Measurements from ENCODE around the gene ARHGAP27. TPM values are rescaled to one million over a fixed set of nuclear protein-coding genes. Genes with fewer than 3 reads are reported as not detected.
"Not testable (repeated sequence)": the region's sequence is repeated elsewhere in the genome, so short reads cannot be mapped to it uniquely, and the experiment has no call there.

ARHGAP27 gene
- total RNA-seq, 1 donor from 2014 or later = 1.2 TPM

DNA sequence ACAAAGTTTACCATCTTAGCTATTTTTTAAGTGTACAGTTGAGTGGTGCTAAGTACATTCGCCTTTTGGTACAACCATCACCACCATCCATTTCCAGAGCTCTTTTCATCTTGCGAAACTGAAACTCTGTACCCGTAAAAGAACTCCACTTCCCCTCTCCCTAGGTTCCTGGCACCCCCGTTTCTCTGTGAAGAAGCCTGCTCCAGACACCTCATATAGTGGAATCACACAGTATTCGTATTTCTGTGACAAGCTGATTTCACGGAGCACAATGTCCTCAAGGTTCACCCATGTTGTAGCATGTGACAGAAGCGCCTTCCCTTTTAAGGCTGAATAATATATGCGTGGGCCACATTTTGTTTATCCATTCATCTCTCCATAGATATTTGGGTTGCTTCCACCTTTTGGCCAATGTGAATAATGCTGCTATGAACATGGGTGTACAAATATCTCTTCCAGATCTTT, 61.7 kb downstream of the ARHGAP27 start:
- DNase-seq (ENCODE audit: low spot score in 2 of 2) = no peak
- FAIRE-seq = no peak

DNA sequence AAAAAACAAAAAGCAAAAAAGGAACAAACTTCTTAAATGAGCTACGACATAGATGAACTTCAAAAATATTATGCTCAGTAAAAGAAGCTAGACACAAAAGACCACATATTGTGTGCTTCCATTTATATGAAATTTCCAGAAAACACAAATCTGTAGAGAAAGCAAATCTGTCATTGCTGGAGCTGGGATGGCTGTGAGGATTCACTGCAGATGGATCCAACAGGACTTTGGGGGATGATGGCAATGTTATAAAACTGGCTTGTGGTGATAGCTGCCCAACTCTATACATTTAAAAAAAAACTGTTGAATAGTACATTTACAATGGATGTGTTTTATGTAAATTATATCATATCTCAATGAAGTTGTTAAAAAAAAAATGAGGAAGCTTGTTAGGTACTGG, 63.2 kb downstream of the ARHGAP27 start:
- DNase-seq (ENCODE audit: low spot score in 2 of 2) (no peak), FAIRE-seq (no peak)

DNA sequence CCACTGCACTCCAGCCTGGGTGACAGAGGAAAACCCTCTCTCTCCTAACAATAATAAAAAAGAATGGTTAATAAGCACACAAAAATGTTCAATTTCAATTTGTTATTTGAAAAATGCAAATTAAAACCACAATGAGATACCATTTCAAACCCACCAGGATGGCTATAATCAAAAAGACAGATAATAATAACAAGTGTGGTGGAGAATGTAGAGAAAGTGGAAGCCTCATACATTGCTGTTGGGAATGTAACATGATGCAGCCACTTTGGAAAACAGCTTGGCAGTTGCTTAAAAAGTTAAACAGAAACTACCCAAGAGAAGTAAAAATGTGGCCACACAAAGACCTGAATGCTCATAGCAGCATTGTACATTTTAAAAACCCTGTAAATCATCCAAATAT, 64.0 kb downstream of the ARHGAP27 start:
- no peak for FAIRE-seq
- DNase-seq (ENCODE audit: low spot score in 2 of 2) = no peak

GRCh38 chr17:45367216-45367615, 65.5 kb downstream of the ARHGAP27 start:
- no peak for FAIRE-seq
- no peak for DNase-seq (ENCODE audit: low spot score in 2 of 2)

DNA sequence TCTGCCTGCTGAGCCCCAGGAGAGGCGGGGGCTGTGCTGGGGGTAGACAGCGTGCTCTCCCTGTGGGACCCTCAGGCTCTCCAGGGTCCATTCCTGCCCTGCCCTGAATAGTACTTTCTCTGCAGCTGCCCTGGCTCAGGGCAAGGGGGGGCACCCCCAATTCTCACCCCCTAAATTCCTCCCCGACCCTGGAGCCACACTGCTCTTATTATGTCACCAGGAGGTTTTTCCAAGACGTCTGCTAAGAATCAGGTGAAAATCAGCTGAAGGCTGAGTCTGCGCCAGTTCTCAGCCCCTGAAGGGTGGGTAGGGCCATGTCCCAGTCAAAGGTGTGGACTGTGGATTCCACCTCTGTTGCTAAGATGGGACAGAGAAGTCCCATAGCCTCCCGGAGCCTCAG, 66.0 kb downstream of the ARHGAP27 start:
- no peak for FAIRE-seq
- DNase-seq (ENCODE audit: low spot score in 2 of 2) = no peak

DNA sequence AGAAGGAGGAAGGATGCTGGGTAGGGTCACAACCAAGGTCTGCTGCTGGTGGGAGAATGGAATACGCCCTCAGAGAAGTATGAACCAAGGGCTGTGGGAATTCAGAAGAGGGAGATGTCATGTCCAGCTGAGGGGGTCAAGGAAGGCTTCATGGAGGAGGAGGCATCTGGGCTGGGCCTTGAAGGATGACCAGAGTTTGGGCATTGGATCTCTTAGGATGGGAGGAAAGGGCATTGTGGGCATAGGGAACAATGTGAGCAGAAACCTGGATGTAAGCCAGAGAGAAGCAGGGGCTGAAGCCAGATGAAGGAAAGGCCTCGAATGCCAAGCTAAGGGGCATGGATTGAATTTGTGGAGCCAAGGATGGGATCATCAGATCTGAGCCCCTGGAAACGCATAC, 66.6 kb downstream of the ARHGAP27 start:
- FAIRE-seq (no peak), DNase-seq (ENCODE audit: low spot score in 2 of 2) (no peak)

GRCh38 chr17:45364531-45365390, 67.9 kb downstream of the ARHGAP27 start:
- DNase-seq (ENCODE audit: low spot score in 2 of 2) = no peak

GRCh38 chr17:45363498-45363897, 69.2 kb downstream of the ARHGAP27 start:
- DNase-seq (ENCODE audit: low spot score in 2 of 2) (no peak), FAIRE-seq (no peak)

More at GRCh38 chr17:45364531-45365390, 67.9 kb downstream of the ARHGAP27 start:
- FAIRE-seq = no peak

- DNase-seq (ENCODE audit: low spot score in 2 of 2) = no peak
- no peak for FAIRE-seq
Measured at GRCh38 chr17:45361976-45362375, 70.7 kb downstream of the ARHGAP27 start.

DNA sequence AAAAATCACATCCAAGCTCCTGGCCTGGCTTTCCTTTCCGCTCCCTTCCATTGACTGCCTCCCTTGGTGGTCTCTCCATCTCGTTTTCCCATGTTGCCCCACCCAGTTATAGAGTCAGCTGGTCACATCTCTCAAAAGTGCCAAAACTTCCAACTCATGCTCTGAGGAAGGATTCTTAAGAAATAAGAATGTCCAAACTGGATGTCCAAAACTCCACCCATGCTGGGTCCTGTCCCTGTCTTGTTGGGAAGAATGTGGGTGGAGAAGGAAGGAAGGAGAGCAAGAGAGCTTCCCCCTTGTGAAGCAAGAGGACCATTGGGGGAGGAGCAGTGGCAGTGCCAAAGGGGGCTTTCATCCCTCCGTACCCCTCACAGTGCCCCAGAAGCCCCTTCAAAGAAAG, 71.2 kb downstream of the ARHGAP27 start:
- FAIRE-seq (no peak), DNase-seq (ENCODE audit: low spot score in 2 of 2) (no peak)

DNA sequence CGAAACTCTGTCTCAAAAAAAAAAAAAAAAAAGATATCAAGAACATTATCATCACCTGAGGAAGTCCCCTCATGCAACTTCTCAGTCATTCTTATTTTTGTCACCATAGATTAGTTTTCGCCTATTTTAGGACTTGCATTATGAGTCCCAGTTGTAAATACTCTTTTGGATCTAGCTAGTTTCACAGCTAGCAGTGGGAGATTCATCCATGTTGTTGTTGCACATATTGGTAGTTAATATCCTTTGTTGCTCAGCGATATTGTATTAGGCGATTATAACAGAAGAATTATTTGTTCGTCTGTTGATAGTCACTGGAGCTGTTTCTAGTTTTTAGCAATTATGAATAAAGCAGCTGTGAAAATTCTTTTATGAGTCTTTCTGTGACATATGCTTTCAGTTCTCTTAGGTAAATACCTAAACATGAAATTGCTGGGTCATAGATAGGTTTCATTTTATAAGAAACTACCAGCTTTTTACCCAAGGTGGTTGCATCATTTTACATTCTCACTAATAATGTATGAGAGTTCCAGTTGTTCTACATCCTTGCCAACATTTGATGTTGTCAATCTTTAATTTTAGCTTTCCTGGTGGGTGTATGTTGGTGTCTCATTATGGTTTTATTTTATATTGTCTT, 75.2 kb downstream of the ARHGAP27 start:
- DNase-seq (ENCODE audit: low spot score in 2 of 2) (no peak), FAIRE-seq (no peak)

- DNase-seq (ENCODE audit: low spot score in 2 of 2) (no peak), FAIRE-seq (no peak)
Measured at GRCh38 chr17:45355087-45355486, 77.6 kb downstream of the ARHGAP27 start.

DNA sequence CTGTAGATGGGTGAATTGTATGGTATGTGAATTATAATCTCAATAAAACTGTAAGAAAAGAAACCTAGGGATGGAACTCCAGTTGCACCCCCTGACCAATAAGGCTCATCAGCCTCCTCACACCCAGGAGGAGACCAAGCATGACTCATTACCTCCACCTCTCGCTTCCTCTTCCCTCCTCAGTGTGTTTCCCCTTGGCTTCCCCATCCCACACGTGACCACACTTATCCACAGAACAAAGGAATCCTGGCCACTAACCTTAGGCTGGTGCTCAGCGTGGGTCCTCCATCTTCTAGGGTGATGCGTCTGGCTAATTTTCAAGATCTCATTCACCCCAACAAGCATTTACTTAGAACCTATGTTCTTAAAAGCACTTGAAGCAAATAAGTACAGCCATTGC, 79.6 kb downstream of the ARHGAP27 start:
- no peak for FAIRE-seq
- DNase-seq (ENCODE audit: low spot score in 2 of 2) = no peak

DNA sequence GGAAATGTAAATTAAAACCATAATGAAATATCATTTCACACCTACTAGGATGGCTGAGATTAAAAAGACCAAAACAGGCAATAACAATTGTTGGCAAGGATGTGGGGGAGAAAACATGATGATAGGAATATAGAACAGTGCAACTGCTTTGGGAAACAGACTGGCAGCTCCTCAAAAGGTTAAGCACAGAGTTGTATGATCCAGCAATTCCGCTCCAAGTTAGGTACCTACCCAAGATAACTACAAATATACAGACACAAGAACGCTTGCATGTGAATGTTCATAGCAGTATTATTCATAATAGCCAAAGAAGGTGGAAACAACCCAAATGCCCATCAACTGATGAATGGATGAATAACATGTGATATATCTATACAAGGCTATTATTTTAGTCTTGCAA, 80.8 kb downstream of the ARHGAP27 start:
- DNase-seq (ENCODE audit: low spot score in 2 of 2) = no peak
- FAIRE-seq = no peak

DNA sequence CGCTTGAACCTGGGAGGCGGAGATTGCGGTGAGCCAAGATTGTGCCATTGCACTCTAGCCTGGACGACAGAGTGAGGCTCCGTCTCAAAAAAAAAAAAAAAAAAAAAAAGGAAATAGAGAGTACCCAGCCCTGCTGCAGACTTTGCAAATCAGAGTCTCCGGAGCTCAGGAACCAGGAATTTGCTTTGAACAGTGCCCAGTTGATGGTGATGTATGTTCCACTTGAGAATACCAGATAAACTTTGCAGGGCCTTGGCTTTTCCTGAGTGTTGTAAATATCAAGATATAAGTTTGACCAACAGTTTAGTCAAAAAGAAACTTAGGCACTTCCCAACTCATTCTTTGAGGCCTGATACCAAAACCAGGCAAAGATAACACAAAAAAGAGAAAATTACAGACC, 85.2 kb downstream of the ARHGAP27 start:
- DNase-seq (ENCODE audit: low spot score in 2 of 2) = no peak
- no peak for FAIRE-seq

GRCh38 chr17:45346216-45347015, 86.3 kb downstream of the ARHGAP27 start:
- no peak for DNase-seq (ENCODE audit: low spot score in 2 of 2)
- no peak for FAIRE-seq

DNA sequence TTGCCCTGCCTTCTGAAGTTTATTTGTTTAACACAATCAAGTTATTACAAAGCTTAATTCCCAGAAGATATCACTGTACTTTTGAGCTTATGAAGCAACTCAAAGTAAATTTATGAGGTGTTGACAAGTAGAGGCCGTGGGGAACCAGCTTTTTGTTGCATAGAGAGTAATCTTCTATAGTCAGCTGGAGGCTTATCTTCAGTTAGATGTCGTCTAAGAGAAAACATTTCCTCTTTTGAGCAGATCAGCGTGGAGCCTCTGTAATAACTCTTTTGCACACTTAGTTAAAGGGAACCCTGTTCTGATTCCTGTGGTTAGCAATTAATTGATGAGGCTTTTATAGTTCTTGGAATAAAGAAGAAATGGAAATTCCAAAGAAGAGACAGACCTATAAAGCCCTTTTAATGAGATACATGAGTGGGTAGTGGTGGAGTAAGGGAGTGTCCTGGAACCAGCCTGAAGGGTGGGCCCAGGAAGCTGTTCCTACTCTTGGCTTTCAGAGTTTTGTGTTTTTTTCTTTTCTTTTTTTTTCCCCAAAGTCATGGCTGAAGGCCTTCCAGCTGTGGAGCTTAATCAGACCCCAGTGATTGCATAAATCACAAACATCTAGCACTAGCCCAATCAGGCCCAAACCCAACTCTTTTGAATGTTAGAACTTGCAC, 87.0 kb downstream of the ARHGAP27 start:
- DNase-seq (ENCODE audit: low spot score in 2 of 2) = no peak

GRCh38 chr17:45345246-45345553, 87.5 kb downstream of the ARHGAP27 start:
- no peak for DNase-seq (ENCODE audit: low spot score in 2 of 2)
- no peak for FAIRE-seq

More for the DNA sequence above, 87.0 kb downstream of the ARHGAP27 start:
- FAIRE-seq = no peak

GRCh38 chr17:45343967-45344664, 88.6 kb downstream of the ARHGAP27 start:
- DNase-seq (ENCODE audit: low spot score in 2 of 2); FAIRE-seq: not testable (repeated sequence)

Data from frontal cortex (tissue), 4 donors.